Measurements from ENCODE around the gene PIGN.

PIGN gene

DNA sequence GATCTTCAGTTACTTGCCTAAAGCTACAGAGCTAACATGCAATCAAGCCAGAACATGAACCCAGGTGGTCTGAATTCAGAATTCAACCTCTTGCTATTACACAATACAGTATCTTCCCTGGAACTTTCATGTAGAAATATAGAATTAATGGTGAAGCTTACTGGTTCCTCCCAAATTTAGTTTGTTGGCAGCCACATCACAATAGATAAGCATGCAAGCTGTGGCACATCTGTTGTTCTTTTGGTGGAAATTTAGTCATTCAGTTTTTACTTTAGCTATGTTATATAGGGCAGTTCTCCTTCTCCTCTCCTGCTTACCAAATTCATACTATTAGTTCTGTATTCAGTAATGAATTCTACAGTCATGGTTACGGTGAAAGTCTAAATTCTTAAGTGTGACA lies 193.0 kb downstream of the PIGN start:
- no peak for DNase-seq

DNA sequence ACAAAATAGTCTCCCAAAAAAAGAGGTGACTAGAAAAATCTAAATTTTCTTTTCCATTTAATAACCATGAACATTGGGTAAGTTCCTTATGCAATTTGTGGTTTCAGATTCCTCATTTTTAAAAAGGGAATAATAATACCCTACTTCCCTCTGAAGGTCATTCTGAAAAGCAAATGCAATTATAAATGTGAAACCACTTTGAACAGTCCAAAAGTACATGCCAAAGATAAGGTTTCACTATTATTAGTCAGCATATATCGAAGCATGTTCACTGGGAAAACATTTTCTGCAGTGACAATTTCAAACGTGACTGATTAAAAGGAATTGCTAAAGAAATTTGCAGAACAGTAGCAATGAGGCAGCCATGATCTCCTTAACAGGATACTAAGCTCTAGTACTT lies 193.9 kb downstream of the PIGN start:
- DNase-seq, result no peak

DNA sequence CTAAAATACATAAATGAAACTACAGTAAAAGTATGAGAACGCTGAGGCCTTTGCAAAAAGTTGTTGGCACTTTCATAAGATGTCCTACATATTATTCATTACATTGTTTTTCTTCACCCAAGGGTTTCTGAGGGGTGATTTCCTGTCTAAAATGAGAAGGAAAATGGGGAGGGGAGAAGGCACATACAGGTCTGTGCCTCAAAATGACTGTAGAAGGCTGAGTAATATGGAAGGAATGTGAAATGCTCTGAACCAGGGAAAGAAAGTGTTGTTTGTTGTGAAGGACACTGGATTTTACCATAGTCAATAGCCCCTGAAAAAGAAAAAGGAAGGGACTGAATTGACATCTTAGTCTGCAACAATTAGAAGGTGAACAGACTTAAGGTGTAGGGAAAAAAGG lies 194.6 kb downstream of the PIGN start:
- no peak for DNase-seq

DNA sequence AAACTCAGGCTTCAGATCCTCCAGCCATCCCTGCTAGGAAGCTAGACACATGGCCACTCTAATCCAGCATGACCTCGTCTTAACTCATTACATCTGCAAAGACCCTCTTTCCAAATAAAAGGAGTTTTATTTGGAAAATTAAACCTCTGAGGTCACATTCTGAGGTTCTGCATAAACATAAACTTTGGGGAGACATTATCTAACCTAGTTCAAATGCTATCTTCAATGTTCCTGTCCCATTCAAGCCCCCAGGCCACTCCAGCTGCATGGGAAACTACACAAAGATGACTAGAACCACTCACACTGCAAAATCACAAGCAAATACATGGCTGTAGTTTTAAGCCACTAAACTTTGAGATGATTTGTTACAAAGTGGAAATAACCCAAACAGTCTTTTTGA lies 195.0 kb downstream of the PIGN start:
- no peak for DNase-seq

DNA sequence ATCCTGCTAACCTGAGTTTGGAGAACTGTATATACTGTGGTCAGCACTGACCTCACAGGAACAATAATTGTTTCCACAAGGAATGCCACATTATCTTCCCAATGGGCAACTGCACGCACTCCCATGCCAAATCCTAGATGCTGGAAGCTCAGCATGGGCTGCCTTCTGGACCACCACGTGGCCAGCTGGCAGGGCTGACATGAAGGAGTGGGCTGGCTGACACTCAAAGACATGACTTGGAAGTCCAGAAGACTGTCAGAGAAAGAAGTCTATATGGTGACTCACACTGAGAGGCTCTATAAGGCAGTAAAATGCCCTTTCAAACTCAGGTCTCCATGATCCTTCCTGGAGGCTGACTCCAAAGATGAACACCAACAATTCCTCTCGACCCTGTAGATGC lies 195.7 kb downstream of the PIGN start:
- DNase-seq, result no peak

All from GOT3 (cell line).